Left renal pelvis (tissue), 4 donors: Measurements from ENCODE around the gene UNC13C. TPM values are rescaled to one million over a fixed set of nuclear protein-coding genes. Genes with fewer than 3 reads are reported as not detected.

Experiments
- DNase-seq, 4 donors: peaks; one replicate each; pipeline ENCODE4 v3.0.0-alpha.2; 2013; ENCODE audit warnings: low read depth in 4 of 4, low spot score in 3 of 4
- polyA plus RNA-seq, 4 donors: library from polyadenylated mRNA; unstranded; fragments of 120-200 nt; gene quantifications; one replicate each; pipeline ENCODE4 v1.2.1, GENCODE V29; 2013; ENCODE audit not compliant: insufficient read length in 4 of 4

UNC13C gene
- polyA plus RNA-seq, 4 donors: 2.0 to 10.0 (median 9.2) TPM

- DNase-seq: no peak
These were observed 39.0 kb downstream of the UNC13C start for GRCh38 chr15:54017251-54017650.

DNA sequence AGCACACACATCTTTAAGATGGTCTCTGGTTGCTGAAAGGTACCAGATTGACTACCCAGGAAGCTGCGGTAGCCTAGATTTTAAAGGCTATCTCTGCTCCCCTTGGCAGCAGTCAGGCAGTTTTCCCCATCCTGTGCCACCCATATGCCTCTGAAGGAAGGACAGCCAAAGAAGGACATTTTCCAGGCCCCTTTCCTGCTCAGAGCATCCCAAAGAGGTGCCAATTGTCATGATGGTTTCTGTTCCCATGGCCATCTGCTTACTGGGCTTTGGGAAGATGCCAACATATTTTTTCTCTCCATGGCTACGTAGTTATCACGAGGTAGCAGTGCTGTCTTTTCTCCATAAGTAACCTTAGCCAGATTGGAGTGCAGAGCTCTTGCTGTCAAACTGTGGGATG, 39.7 kb downstream of the UNC13C start:
- no peak for DNase-seq

GRCh38 chr15:54026258-54026657, 48.0 kb downstream of the UNC13C start:
- no peak for DNase-seq

- DNase-seq: no peak
These were observed 48.6 kb downstream of the UNC13C start for GRCh38 chr15:54026891-54027290.

- no peak for DNase-seq
These were observed 50.8 kb downstream of the UNC13C start for GRCh38 chr15:54029081-54029480.

DNA sequence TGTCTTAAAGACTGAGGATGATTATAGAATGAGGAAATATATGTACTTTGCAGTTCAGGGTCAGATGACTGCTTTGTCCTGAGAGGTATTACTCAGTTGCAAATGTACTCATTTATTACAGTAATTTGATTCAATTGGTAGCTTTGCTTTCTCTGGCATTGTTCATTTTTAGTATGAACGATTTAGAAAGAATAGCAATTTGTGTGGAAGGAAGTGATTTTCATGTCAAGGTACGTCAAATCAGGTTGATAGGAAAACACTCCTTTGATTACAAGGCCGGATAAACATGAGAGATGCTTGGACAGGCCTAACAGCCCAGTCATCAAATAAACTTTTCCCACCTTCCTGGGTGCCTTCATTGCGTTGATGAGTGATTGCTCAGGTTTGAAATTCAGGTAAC, 53.8 kb downstream of the UNC13C start:
- DNase-seq: no peak

DNA sequence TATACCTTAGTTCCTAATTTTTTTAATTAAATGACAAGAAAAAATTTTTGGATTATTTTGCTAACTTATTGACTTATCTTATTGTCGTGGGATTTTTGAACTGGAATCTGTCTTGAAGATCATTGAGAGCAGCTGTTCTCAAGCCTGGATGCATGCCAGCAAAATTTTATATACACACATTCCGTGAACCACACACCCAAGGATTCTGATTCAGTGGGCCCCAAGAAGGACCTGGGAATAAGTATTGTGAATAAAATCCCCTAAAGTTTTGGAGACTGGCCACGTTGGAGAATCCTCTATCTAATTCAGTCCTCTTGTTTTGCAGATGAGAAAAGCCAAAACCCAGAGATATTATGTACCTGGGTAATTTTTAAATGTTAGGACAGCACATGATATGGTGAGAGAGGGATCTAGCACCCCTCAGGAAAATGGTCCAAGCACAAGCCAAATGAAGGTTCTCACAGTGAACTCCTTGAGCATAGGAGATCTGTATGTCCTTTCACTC, 55.2 kb downstream of the UNC13C start:
- DNase-seq: no peak

- DNase-seq: no peak
These were observed 55.7 kb downstream of the UNC13C start for GRCh38 chr15:54033869-54034458.

DNA sequence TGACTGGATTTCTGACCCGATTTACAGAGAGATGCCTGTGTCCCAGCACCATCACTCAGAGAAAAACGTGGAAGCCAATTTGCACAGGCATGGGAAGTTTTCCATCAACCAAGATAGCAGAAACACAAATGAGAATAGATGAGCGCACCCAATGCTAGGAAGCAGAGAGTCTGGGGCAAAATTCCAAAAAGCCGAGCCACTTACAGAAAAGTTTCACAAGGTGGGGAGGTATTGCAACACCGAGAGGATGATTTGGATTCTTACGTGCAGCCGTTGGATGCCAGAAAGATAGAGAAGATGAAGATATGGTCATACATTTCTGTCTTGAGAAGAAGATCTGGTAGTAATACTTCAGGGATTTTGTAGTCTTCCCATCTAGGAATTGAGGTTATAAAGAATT, 57.4 kb downstream of the UNC13C start:
- DNase-seq: no peak

GRCh38 chr15:54045397-54045796, 67.2 kb downstream of the UNC13C start:
- no peak for DNase-seq

DNA sequence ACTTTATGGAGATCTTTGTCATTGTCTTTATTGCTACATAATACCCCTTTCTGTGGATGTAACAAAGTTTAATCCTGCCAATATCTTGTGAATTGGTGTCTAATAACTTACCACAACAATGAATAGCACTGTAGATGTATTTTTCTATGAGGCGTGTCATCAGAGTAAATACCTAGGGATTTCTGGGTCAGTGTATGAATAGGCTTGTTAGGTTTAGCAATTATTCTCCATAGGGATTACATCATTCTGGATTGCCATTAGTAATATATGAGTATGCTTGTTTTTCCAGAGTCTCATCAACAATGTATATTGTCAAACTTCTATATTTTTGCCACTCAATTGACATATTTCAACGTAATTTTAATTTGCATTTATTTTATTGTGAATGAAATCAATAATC, 67.9 kb downstream of the UNC13C start:
- DNase-seq: no peak

GRCh38 chr15:54064365-54064764, 86.1 kb downstream of the UNC13C start:
- no peak for DNase-seq

GRCh38 chr15:54066403-54066802, 88.2 kb downstream of the UNC13C start:
- no peak for DNase-seq

- DNase-seq: peak in 2 of 4 donors; percentile 6
These were observed 104.7 kb downstream of the UNC13C start for GRCh38 chr15:54082836-54083492.

GRCh38 chr15:54083501-54083900, 105.3 kb downstream of the UNC13C start:
- no peak for DNase-seq

- no peak for DNase-seq
These were observed 105.8 kb downstream of the UNC13C start for GRCh38 chr15:54083991-54084390.

- no peak for DNase-seq
These were observed 110.6 kb downstream of the UNC13C start for GRCh38 chr15:54088837-54089236.

DNA sequence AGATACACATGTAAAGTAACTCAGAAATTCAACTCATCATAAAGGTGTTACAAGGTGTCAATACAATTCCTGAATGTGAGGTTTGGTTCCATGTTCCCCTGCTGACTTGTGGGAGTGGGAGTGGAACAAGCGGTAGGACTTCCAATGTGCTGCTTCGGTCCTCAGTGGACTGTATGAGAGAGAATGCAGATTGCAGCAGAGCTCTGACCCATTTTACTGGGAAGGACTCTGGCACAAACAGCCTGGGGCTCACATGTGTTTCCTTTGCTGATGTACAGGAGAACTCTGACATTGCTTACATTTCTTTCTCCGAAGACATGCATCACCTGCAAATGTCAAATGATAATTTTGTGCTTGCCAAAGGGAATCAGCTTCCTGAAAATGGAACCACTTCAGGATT, 111.5 kb downstream of the UNC13C start:
- DNase-seq: no peak

- DNase-seq: no peak
These were observed 113.4 kb downstream of the UNC13C start for GRCh38 chr15:54091651-54092050.

- DNase-seq: no peak
These were observed 116.4 kb downstream of the UNC13C start for GRCh38 chr15:54094661-54095060.

GRCh38 chr15:54097019-54097418, 118.8 kb downstream of the UNC13C start:
- DNase-seq: no peak

DNA sequence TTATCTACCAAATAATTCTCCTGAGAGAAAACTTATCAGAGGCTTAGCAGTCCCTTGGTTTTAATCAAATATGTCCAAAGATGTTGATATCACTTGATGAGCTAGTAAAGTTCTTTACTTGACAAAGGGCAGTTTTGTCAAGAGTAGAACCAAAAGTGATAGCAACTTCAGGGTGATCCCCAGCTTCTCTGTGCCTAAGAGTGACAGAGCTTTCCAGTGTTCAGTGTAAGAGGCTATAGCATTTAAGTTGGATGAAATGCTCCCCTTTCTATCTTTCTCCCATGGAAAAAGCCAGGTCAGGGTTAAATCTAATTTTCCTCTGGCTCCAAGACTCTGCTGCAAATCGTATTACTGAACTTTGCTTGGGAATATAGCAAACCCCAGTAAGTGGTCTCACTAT, 120.8 kb downstream of the UNC13C start:
- DNase-seq: no peak
